K562 (cell line): ENCODE results near the gene HOXB7. TPM values are rescaled to one million over a fixed set of nuclear protein-coding genes. Genes with fewer than 3 reads are reported as not detected.

ENCODE experiments used
- ATAC-seq: fragments of 200-7000 bp; cut with Tn5 transposase; 3 replicates; pipeline ENCODE4 v1.9.1; 2020; ENCODE audit warnings: moderate library complexity
- BruUV-seq: library from RNA; stranded (reverse); fragments of 400-500 nt; replicated peaks from 2 replicates; lab custom pipeline; 2021; lab: Mats Ljungman, UMichigan
- CTCF ChIA-PET: fragments of 300-600 bp; formaldehyde crosslinking; extraction: SDS; loops from one replicate; lab custom pipeline; 2021; ENCODE audit warnings: low intra/inter-chr PET ratio; lab: Yijun Ruan, JAX
- POLR2A ChIA-PET: fragments of 300-600, 350-650 bp; sonication (Branson Sonifier 250); formaldehyde crosslinking; extraction: SDS; loops from one replicate; lab custom pipeline; 2021; ENCODE audit warnings: antibody characterized with exemption, inconsistent platforms; lab: Yijun Ruan, JAX
- DNase-seq, 4 experiments: peaks; one replicate each; pipeline versions ENCODE4 v3.0.0 to v3.0.0-alpha.2; 2011 to 2018; ENCODE audit warnings: low spot score in 3 of 4, mixed read lengths in 3 of 4; ENCODE audit errors: extremely low read depth in 1 of 4
- FAIRE-seq: peaks from 2 replicates; lab custom pipeline; 2011; peaks lifted over from hg19 to GRCh38; lab: Jason Lieb, UNC
- H2AFZ ChIP-seq: 2 replicates; pipeline ENCODE4 v1.6.0; 2011; ENCODE audit warnings: low read depth, low read length, control low read depth, inconsistent platforms
- H3K27ac ChIP-seq: fragments of 200-600 bp; 3 replicates; pipeline ENCODE4 v1.8.0; 2011; ENCODE audit warnings: low read depth, mild to moderate bottlenecking, control low read depth, inconsistent platforms, low read length, moderate library complexity, mixed read lengths; ENCODE audit errors: extremely low read depth
- H3K27me3 ChIP-seq, 2 experiments: fragments of 300-600 bp in 1 of 2; 2 replicates in 1 of 2; 3 replicates in 1 of 2; pipeline versions ENCODE4 v1.6.0 to v1.8.0; 2011; ENCODE audit warnings: inconsistent platforms in 2 of 2, low read length in 2 of 2, mild to moderate bottlenecking in 1 of 2, mixed read lengths in 1 of 2, moderate library complexity in 1 of 2; ENCODE audit not compliant: control insufficient read depth in 2 of 2, insufficient read depth in 2 of 2
- H3K36me3 ChIP-seq: fragments of 300-600 bp; 3 replicates; pipeline ENCODE4 v1.8.0; 2011; ENCODE audit warnings: mild to moderate bottlenecking, low read length, inconsistent platforms; ENCODE audit not compliant: control insufficient read depth, insufficient read depth
- H3K4me1 ChIP-seq, 2 experiments: fragments of 200-600 bp in 1 of 2; replicated peaks in 1 of 2; 2 replicates in 1 of 2; 3 replicates in 1 of 2; pipeline versions ENCODE4 v1.5.1 to v1.8.0; 2011; ENCODE audit warnings: inconsistent platforms in 2 of 2, low read length in 2 of 2, mild to moderate bottlenecking in 1 of 2, mixed read lengths in 1 of 2, moderate library complexity in 1 of 2; ENCODE audit not compliant: control insufficient read depth in 2 of 2, insufficient read depth in 2 of 2
- H3K4me2 ChIP-seq: 2 replicates; pipeline ENCODE4 v1.6.1; 2011; ENCODE audit warnings: low read length, control low read depth, inconsistent platforms, mixed read lengths; ENCODE audit not compliant: insufficient read depth
- H3K4me3 ChIP-seq: fragments of 200-600 bp; sonication (generic), shearing (Covaris generic); 2 replicates; pipeline ENCODE4 v1.5.1; 2016; ENCODE audit warnings: control low read depth, inconsistent platforms
- H3K79me2 ChIP-seq: fragments of 200-600 bp; 3 replicates; pipeline ENCODE4 v1.8.0; 2011; ENCODE audit warnings: low read length, inconsistent platforms; ENCODE audit not compliant: control insufficient read depth, insufficient read depth
- H3K9ac ChIP-seq, 2 experiments: 2 replicates each; pipeline versions ENCODE4 v1.6.0 to v1.6.1; 2011; ENCODE audit warnings: low read depth in 2 of 2, low read length in 2 of 2, control low read depth in 1 of 2, inconsistent platforms in 1 of 2, mild to moderate bottlenecking in 1 of 2, mixed read lengths in 1 of 2; ENCODE audit not compliant: insufficient read depth in 1 of 2
- H3K9me1 ChIP-seq: one replicate; pipeline ENCODE4 v1.6.0; 2011; ENCODE audit warnings: inconsistent platforms, mild to moderate bottlenecking, low read length, moderate library complexity; ENCODE audit not compliant: control insufficient read depth, insufficient read depth
- H3K9me3 ChIP-seq: replicated peaks from 2 replicates; pipeline ENCODE4 v1.5.1; 2011; ENCODE audit warnings: low read depth, low read length, inconsistent platforms; ENCODE audit not compliant: control insufficient read depth, insufficient read depth
- H4K20me1 ChIP-seq: replicated peaks from 2 replicates; pipeline ENCODE4 v1.6.1; 2011; ENCODE audit warnings: low read length, inconsistent platforms, mixed read lengths; ENCODE audit not compliant: control insufficient read depth, insufficient read depth
- CCNT2 ChIP-seq: IDR thresholded peaks from 2 replicates; pipeline ENCODE4 v1.6.1; 2011; ENCODE audit warnings: borderline replicate concordance, low read depth, mild to moderate bottlenecking, moderate library complexity, mixed read lengths, low read length; ENCODE audit not compliant: insufficient read length; ENCODE audit errors: extremely low read depth
- E2F8 ChIP-seq: fragments of 450-650 bp; IDR thresholded peaks from 2 replicates; pipeline ENCODE4 v1.7.1; 2018; ENCODE audit warnings: mild to moderate bottlenecking, low read depth; ENCODE audit not compliant: partially characterized antibody
- HDAC1 ChIP-seq, 2 experiments: fragments of 450-650 bp; IDR thresholded peaks; 2 replicates each; pipeline ENCODE4 v1.6.1; 2016 to 2017; ENCODE audit warnings: inconsistent platforms in 1 of 2, mild to moderate bottlenecking in 1 of 2, moderate library complexity in 1 of 2
- KDM5B ChIP-seq: fragments of 200-600 bp; sonication (generic); IDR thresholded peaks from 2 replicates; pipeline ENCODE4 v1.6.1; 2012; ENCODE audit warnings: low read depth, mild to moderate bottlenecking, moderate library complexity, low read length, control low read depth, inconsistent platforms; ENCODE audit not compliant: insufficient replicate concordance
- SMARCE1 ChIP-seq: fragments of 450-650 bp; IDR thresholded peaks from 2 replicates; pipeline ENCODE4 v1.7.1; 2016; ENCODE audit warnings: mild to moderate bottlenecking
- ZNF395 ChIP-seq: fragments of 200-800 bp; sonication (Bioruptor generic); IDR thresholded peaks from 2 replicates; pipeline ENCODE4 v1.6.1; 2017; ENCODE audit warnings: missing genetic modification characterization, missing compliant biosample characterization
- WGBS: fragments of 100-300 bp; shearing (Covaris generic); methylation state at CpG from one replicate; pipeline ENCODE4 v1.1.6; 2016; ENCODE audit warnings: low coverage, mixed read lengths; ENCODE audit not compliant: insufficient coverage; ENCODE audit errors: missing lambda C conversion rate; 5-methylcytosine and 5-hydroxymethylcytosine counted together
- in situ Hi-C: fragments of 300-500 bp; cut with MboI; formaldehyde crosslinking; loops from 4 replicates; pipeline ENCODE4 v1.15.0; 2018; ENCODE audit warnings: inconsistent platforms, mixed read lengths
- intact Hi-C: fragments of 100-400 bp; cut with micrococcal nuclease; formaldehyde crosslinking; loops from 2 replicates; pipeline ENCODE4 v1.14.2; 2022
- polyA plus RNA-seq, 8 experiments: library from polyadenylated mRNA; depleted of rRNA in 4 of 8; stranded (reverse) in 5 of 8; unstranded in 3 of 8; fragments of >200 nt; fragmentation: Nextera tagmentation in 2 of 8; fragmentation: Illumina TruSeq in 1 of 8; extraction: Ambion mirVana in 2 of 8; extraction: Trizol in 1 of 8; gene quantifications; 2 replicates each; pipeline versions ENCODE4 v1.2.1 to v1.2.3, GENCODE V29; 2011 to 2014; ENCODE audit warnings: inconsistent platforms in 1 of 8, missing spikeins in 1 of 8
- total RNA-seq, 7 experiments: library from RNA; depleted of rRNA in 6 of 7; stranded (reverse); fragments of >200 nt in 6 of 7; fragmentation: Illumina TruSeq in 2 of 7; extraction: Trizol in 2 of 7; gene quantifications; 2 replicates each; pipeline versions ENCODE4 v1.2.1 to v1.2.3, GENCODE V29; 2011 to 2021; ENCODE audit warnings: low replicate concordance in 1 of 7

The HOXB7 gene
- total and polyA plus RNA-seq, 9 of the 15 experiments (the other 6 are each of a cell fraction or from before 2014, with no cell fraction given): 5.5 to 16.7 (median 8.3) TPM

- Histone ChIP-seq H3K4me3 (peak overlapping the region; percentile 56), H3K27ac (peak overlapping the region; percentile 86), H3K9me1 (no peaks in the 10 kb centered on the region), H3K4me2 (peak overlapping the region; percentile 71), H3K9me3 (no peaks in the 10 kb centered on the region), H3K9ac (peak overlapping the region; percentile 80 to 94), H2AFZ (peak overlapping the region; percentile 92), H3K79me2 (peaks cover 26% of the 10 kb centered on the region), H3K27me3 (no peaks in the 10 kb centered on the region), H3K36me3 (peaks cover 14% of the 10 kb centered on the region; the same call in 1 of the 3 replicates), H4K20me1 (no peaks in the 10 kb centered on the region), H3K4me1 (peaks cover 20 to 50% of the 10 kb centered on the region in 2 experiments)
- CTCF ChIA-PET: interaction anchor here (0.5 kb wide), 1 partner anchor 586 kb away, joined by 3 read pairs; no protein-coding TSS in a partner anchor
- intact Hi-C loops (no loop called here), in situ Hi-C loops (no loop called here)
- DNase-seq (no peak), FAIRE-seq (no peak), ATAC-seq (peak; percentile 20)
- BruUV-seq: no TSS peak
- 40% methylated on average over 17 of the region's 22 CpGs for WGBS
- TF ChIP-seq HDAC1 (IDR thresholded peaks at IDR 0.05): no peak
- no peak for TF ChIP-seq E2F8
- peak; percentile 2 for TF ChIP-seq CCNT2
- peak; percentile 10 for TF ChIP-seq KDM5B
- 0 out of 2 replicates have a peak, but pooled peaks have one; percentile 5 for TF ChIP-seq SMARCE1
- 0 out of 2 replicates have a peak, but pooled peaks have one; percentile 0 for TF ChIP-seq ZNF395
- POLR2A ChIA-PET: no interaction called here
These were observed 396 bp upstream of the HOXB7 start for GRCh38 chr17:48611213-48611612.
